NCI-H1436 (cell line): Measurements from ENCODE around the gene ABRAXAS1.

ENCODE experiments used
- DNase-seq: peaks from one replicate; lab custom pipeline; 2025; lab: John Stamatoyannopoulos, UW

Gene ABRAXAS1

GRCh38 chr4:83449009-83449408 is 35.9 kb downstream of the ABRAXAS1 start:
- DNase-seq = no peak

GRCh38 chr4:83440899-83441298 is 44.0 kb downstream of the ABRAXAS1 start:
- no peak for DNase-seq

GRCh38 chr4:83440148-83440814 is 44.6 kb downstream of the ABRAXAS1 start:
- DNase-seq = no peak

GRCh38 chr4:83438719-83439118 is 46.2 kb downstream of the ABRAXAS1 start:
- DNase-seq = no peak

GRCh38 chr4:83436680-83437079 is 48.2 kb downstream of the ABRAXAS1 start:
- DNase-seq = no peak

GRCh38 chr4:83431200-83431599 is 53.7 kb downstream of the ABRAXAS1 start:
- no peak for DNase-seq

GRCh38 chr4:83418211-83418610 is 66.7 kb downstream of the ABRAXAS1 start:
- DNase-seq = no peak

GRCh38 chr4:83417566-83417965 is 67.3 kb downstream of the ABRAXAS1 start:
- no peak for DNase-seq

- DNase-seq = no peak
These were observed 71.2 kb downstream of the ABRAXAS1 start for GRCh38 chr4:83413676-83414075.
